A549 (cell line): ENCODE data around the gene RELN.

Experiments
- BHLHE40 ChIP-seq: IDR thresholded peaks from 2 replicates; pipeline ENCODE4 v1.6.1; 2012; ENCODE audit warnings: low read depth, low read length, inconsistent platforms
- CEBPB ChIP-seq, 2 experiments: fragments of >200 bp in 1 of 2; sonication (Bioruptor Twin) in 1 of 2; formaldehyde crosslinking in 1 of 2; IDR thresholded peaks; 2 replicates each; pipeline ENCODE4 v1.6.1; 2012 to 2016
- CTCF ChIP-seq: fragments of >200 bp; sonication (Bioruptor Twin); formaldehyde crosslinking; IDR thresholded peaks from 3 replicates; pipeline ENCODE4 v1.5.1; 2016
- EP300 ChIP-seq, 2 experiments: fragments of >200 bp; sonication (Bioruptor Twin); formaldehyde crosslinking; IDR thresholded peaks; 2 replicates in 1 of 2; 3 replicates in 1 of 2; pipeline ENCODE4 v1.6.1; 2016 to 2017
- JUN ChIP-seq, 2 experiments: fragments of >200 bp; sonication (Bioruptor Twin); formaldehyde crosslinking; IDR thresholded peaks; 2 replicates in 1 of 2; 3 replicates in 1 of 2; pipeline ENCODE4 v1.6.1; 2016 to 2017
- MAX ChIP-seq: IDR thresholded peaks from 2 replicates; pipeline ENCODE4 v1.6.1; 2012
- MYC ChIP-seq: IDR thresholded peaks from 2 replicates; pipeline ENCODE4 v1.6.1; 2012; ENCODE audit warnings: mild to moderate bottlenecking, inconsistent platforms, low read length, improper control_type of control experiment, borderline replicate concordance
- PHF8 ChIP-seq: fragments of 200-600 bp; sonication (generic); IDR thresholded peaks from 2 replicates; pipeline ENCODE4 v1.6.1; 2016; ENCODE audit warnings: low read depth, mild to moderate bottlenecking, antibody characterized with exemption, moderate library complexity, borderline replicate concordance
- POLR2A ChIP-seq: IDR thresholded peaks from 2 replicates; pipeline ENCODE4 v1.6.1; 2012; ENCODE audit warnings: mild to moderate bottlenecking, low read length
- RCOR1 ChIP-seq: fragments of 150-350 bp; IDR thresholded peaks from 2 replicates; pipeline ENCODE4 v1.6.1; 2014; ENCODE audit warnings: antibody characterized with exemption, low read length, low read depth
- REST ChIP-seq: fragments of 200-600 bp; sonication (generic); IDR thresholded peaks from 2 replicates; pipeline ENCODE4 v1.6.1; 2016; ENCODE audit warnings: antibody characterized with exemption, mild to moderate bottlenecking, moderate library complexity
- RNF2 ChIP-seq: fragments of 200-600 bp; sonication (generic); IDR thresholded peaks from 2 replicates; pipeline ENCODE4 v1.6.1; 2016; ENCODE audit warnings: low read depth, mild to moderate bottlenecking, antibody characterized with exemption, moderate library complexity, borderline replicate concordance

- no peak for TF ChIP-seq CTCF
- TF ChIP-seq POLR2A: no peak
- TF ChIP-seq RNF2: no peak
- TF ChIP-seq BHLHE40: no peak
- TF ChIP-seq EP300 (IDR thresholded peaks at IDR 0.05): no peak
- TF ChIP-seq CEBPB (IDR thresholded peaks at IDR 0.05): no peak
- no peak for TF ChIP-seq PHF8
- no peak for TF ChIP-seq JUN (IDR thresholded peaks at IDR 0.05)
- no peak for TF ChIP-seq MYC
- TF ChIP-seq MAX: no peak
- no peak for TF ChIP-seq RCOR1
- TF ChIP-seq REST: no peak
Measured at GRCh38 chr7:104011829-104012228, 22.4 kb upstream of the RELN start.
